Measurements from ENCODE around the gene TMEM125.

GRCh38 chr1:43275826-43276620 lies 6.2 kb downstream of the TMEM125 start:
- no peak for TF ChIP-seq CTCF (IDR thresholded peaks at IDR 0.05)
- TF ChIP-seq POLR2A (IDR thresholded peaks at IDR 0.05): no peak
- TF ChIP-seq POLR2AphosphoS5 (IDR thresholded peaks at IDR 0.05; ENCODE audit: insufficient read depth in 1 of 2, low read depth in 1 of 2): no peak
